Stimulated activated CD8-positive, alpha-beta memory T cell treated with anti-CD3 and anti-CD28 coated beads, Interleukin-15, amount 100 ng/mL, for 4 hours (primary cell): ENCODE measurements around the gene SNAPC5.
"Not testable (repeated sequence)": the region's sequence is repeated elsewhere in the genome, so short reads cannot be mapped to it uniquely, and the experiment has no call there.

Experiments
- DNase-seq, 2 donors: peaks; one replicate each; pipeline ENCODE4 v3.0.0-alpha.2; 2020; ENCODE audit warnings: low read depth in 2 of 2

SNAPC5 gene

DNA sequence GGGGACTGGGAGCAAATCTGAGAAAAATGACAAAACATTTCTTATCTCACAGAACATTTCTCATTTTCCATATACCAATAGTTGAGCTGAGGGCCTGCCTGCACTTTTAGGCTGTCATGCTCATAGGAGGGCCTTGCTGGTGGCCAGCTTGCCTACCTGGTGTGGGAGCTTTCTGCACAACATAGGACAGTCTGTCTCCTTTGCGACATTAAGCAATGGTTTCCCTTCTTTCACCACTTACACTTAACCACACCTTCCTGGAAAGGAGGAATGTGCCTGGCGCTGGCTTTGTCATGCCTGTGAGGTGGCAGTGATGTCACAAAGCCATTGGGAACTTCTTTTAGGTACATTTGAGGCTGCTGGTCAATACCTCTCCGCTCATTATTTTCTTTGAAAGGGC, 5.7 kb downstream of the SNAPC5 start:
- no peak for DNase-seq

- DNase-seq, result no peak
Measured at GRCh38 chr15:66489179-66489791, 8.3 kb downstream of the SNAPC5 start.

- DNase-seq, result no peak
Measured at GRCh38 chr15:66488525-66488924, 9.0 kb downstream of the SNAPC5 start.

DNA sequence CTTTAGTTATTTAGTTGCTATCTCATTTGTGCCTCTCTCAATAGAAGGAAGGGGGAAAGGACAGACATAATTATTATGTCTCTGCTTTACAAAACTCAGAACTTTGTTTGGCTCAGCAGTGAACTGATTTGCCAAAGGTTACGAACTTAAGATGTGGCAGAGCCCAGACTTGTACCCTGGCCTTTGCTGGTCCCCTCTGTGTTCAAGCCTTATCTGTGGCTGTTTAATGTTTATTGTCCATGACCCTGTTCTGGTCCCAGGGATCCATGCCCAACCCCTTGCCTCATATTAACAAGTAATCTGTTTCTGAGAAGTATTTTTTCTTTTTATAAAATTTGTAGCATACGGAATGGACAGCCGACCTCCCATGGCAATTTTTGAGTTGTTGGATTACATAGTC, 10.7 kb downstream of the SNAPC5 start:
- no peak for DNase-seq

DNA sequence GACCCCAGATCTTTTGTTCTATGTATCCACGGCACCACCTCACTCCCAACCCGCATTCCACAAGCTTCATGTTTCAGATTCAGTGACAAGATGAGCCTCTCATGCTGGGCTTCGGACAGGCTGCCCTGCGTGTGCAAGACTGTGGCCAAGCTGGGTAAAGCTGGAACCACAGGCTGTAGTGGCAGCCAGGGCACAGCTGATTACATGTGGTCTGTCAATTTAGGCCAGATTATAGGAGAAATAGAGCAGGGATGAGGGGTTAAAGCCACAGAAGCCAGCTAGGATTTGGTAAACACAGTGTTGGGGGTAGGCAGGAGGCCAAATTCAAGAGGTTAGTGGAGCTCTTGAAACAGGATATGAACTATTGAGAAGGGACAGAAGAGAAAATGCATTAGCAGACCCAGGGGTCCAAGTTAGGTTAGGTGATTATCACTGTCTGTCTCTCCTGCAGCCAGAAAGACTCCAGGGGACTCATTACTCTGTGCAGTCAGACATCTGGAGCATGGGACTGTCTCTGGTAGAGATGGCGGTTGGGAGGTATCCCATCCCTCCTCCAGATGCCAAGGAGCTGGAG, 12.9 kb downstream of the SNAPC5 start:
- DNase-seq, result no peak

GRCh38 chr15:66483131-66483566, 14.4 kb downstream of the SNAPC5 start:
- DNase-seq, result no peak

DNA sequence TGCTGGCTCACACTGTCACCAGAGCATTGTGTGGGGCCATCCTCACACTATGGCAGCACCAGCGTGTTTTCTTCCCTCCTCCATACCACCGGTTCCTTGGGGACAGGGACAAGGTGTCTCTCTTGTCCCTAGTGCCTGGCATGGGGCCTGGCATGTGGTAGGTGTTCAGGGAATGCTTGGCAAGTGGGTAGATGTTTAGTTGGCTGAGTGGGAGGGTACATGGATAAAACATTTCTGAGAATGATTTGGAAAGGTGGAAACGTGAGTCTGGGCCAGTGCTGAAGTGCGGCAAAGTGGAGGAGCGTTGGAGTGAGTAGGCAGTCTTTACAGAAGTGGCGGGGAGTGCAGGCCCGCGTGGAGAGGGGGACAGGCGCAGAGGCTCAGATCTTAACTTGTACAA, 15.0 kb downstream of the SNAPC5 start:
- DNase-seq, result no peak

DNA sequence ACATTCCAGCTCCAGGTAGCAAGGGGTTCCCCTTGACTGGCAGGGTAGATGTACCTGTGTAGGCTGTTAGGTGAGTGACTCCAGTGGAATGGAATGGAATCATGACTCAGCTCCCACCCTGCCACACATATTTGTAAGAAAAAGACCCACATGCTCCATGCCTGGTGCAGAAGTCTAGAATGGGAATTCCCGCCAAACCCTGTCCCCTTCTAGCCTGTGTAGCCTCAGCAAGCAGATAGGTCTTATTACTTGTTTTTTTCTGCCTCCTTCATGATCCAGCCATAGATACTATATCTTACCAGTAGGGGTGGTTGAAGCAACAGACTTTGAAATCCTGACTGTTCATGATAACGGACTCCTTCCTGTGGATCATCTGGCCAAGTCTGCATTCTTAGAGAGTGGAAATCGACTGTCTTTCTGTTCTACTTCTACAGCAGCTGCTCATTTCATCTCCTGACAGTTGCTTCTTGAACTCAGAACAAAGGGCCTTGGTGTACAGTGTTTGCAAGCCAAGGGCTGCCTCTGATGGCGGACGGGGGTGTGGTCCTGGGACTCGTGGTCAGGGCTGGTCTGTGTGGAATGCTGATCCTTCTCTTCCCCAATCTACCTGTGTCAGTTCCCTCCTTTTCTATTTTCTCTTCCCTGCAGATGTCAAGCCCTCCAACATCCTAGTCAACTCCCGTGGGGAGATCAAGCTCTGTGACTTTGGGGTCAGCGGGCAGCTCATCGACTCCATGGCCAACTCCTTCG, 16.3 kb downstream of the SNAPC5 start:
- no peak for DNase-seq

DNA sequence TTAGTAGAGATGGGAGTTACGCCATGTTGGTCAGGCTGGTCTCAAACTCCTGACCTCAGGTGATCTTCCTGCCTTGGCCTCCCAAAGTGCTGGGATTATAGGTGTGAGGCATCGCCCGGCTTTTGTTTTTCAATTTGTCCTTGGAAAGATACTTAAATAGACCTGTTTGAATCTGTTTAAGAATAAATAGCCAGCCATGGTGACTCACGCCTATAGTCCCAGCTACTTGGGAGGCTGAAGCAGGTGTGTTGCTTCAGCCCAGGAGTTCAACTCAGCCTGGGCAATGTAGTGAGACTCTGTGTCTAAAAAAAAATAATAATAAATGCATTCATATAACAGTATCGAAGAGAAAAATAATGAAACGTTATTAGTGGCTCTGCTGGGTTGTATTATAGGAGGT, 17.3 kb downstream of the SNAPC5 start:
- no peak for DNase-seq

DNA sequence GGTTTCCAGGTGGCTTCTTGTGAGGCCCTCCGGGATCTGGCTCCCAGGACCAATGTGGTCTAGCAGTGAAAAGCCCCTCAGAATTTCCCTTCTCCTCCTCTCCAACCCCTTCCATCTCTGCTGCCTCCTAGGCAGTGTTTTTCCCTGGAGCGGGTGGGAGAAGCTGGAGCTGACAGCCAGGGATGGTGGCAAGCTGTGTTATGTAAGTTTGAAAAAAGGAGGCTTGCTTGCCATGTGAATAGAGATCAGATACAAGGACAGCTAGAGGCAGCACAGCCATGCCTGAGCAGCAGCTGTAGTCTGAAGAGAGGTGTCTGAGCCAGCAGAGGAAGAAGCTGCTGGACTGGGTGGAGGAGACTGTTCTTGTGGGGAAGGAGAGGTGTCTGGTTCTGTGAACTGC, 20.6 kb downstream of the SNAPC5 start:
- no peak for DNase-seq

DNA sequence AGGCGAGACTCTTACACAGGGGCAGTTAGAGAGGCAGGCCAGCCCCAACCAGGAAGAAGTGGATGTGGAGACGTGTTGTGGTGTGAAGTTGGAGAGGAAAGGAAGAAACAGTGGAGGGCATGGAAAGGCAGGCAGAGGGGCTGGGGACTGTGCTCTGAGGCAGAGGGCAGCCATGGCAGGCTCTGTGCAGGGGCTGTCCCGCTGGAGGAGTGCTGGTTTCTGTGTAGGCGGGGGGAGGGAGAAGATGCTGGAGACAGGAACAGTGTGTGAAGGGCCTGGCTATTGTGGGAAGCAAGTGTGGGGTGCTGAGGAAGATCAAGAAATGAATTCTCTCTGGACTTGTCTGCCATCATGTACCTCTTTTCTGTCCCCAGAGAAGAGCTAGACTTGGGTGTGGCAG, 21.0 kb downstream of the SNAPC5 start:
- no peak for DNase-seq

DNA sequence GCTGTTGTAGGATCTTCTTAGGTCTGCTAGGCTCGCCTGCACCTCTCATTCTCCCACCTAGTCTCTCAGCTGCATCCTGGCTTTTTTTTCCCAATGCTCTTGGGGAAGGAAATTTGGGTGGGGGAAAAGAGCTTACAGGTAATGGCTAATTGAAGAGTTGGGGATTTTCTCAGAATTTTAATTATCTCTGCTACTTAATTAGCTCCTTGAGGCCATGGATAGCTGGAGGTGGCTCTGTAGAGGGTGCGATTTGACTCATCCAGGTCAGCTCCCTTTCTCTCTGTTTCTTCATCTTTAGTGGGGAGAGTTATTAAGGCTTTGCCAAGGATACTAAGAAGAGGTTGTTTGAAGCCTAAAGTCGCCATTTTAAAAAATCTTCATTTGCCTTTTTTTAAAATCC, 22.6 kb downstream of the SNAPC5 start:
- no peak for DNase-seq

- DNase-seq, result no peak
Measured at GRCh38 chr15:66474135-66474534, 23.4 kb downstream of the SNAPC5 start.

GRCh38 chr15:66472176-66472999, 25.2 kb downstream of the SNAPC5 start:
- peak; percentile 1 to 14 for DNase-seq

GRCh38 chr15:66470825-66471224, 26.7 kb downstream of the SNAPC5 start:
- not testable (repeated sequence) for DNase-seq

- DNase-seq, result not testable (repeated sequence)
Measured at GRCh38 chr15:66467162-66468040, 30.2 kb downstream of the SNAPC5 start.

DNA sequence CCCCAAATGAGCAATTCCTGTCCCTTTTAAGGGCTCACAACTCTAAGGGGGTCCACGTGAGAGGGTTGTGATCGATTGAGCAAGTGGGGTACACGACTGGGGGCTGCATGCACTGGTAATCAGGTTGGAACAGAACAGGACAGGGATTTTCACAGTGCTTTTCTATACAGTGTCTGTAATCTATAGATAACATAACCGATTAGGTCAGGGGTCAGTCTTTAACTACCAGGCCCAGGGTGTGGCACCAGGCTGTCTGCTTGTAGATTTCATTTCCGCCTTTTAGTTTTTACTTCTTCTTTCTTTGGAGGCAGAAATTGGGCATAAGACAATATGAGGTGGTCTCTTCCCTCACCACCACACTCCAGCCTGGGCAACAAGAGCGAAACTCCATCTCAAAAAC, 32.3 kb downstream of the SNAPC5 start:
- not testable (repeated sequence) for DNase-seq

GRCh38 chr15:66462627-66463026, 34.9 kb downstream of the SNAPC5 start:
- DNase-seq, result no peak

DNA sequence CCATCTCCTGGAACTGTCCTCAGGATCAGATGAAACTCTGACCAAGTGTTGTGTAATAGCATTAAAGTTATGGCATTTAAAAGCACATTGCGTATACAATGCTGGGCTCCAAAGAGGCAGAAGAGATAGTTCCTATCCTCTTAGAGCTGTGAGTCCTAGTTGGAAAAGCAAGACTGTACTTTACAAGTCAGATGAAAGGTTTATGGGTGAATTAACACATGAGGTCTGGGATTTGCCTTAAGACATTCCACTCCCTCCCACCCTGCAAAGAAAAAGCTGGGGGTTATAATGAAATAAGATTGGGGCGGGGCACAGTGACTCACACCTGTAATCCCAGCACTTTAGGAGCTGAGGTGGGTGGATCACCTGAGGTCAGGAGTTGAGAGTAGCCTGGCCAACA, 35.6 kb downstream of the SNAPC5 start:
- DNase-seq, result no peak

GRCh38 chr15:66461294-66461693, 36.3 kb downstream of the SNAPC5 start:
- DNase-seq, result not testable (repeated sequence)
